ENCODE data around the gene CABP7.

Gene CABP7

GRCh38 chr22:29705651-29706050 is 14.2 kb upstream of the CABP7 start:
- no peak overlapping the region for H3K4me3 ChIP-seq
- no peak overlapping the region for H3K9ac ChIP-seq (ENCODE audit: insufficient read length)
- H3K36me3 ChIP-seq (ENCODE audit: insufficient read depth, low read length), result no peaks in the 10 kb centered on the region
- no peaks in the 10 kb centered on the region for H3K9me3 ChIP-seq (ENCODE audit: low read depth, low read length)
- TF ChIP-seq EZH2 (IDR thresholded peaks at IDR 0.05) (no peak), POLR2AphosphoS5 (IDR thresholded peaks at IDR 0.05; ENCODE audit: borderline replicate concordance, low read depth, low read length) (no peak), FOXP2 (optimal IDR thresholded peaks at IDR 0.05; ENCODE audit: control extremely low read depth, extremely low read length, insufficient read depth) (no peak)
- no peak overlapping the region for H3K27ac ChIP-seq
- DNase-seq (ENCODE audit: low read depth, low spot score), result no peak

GRCh38 chr22:29706486-29706885 is 13.3 kb upstream of the CABP7 start:
- no peak for DNase-seq (ENCODE audit: low read depth, low spot score)
- H3K27ac ChIP-seq, result no peak overlapping the region
- no peak for TF ChIP-seq FOXP2 (optimal IDR thresholded peaks at IDR 0.05; ENCODE audit: control extremely low read depth, extremely low read length, insufficient read depth)
- no peak for TF ChIP-seq EZH2 (IDR thresholded peaks at IDR 0.05)
- TF ChIP-seq POLR2AphosphoS5 (IDR thresholded peaks at IDR 0.05; ENCODE audit: borderline replicate concordance, low read depth, low read length), result no peak
- H3K9ac ChIP-seq (ENCODE audit: insufficient read length), result no peak overlapping the region
- no peaks in the 10 kb centered on the region for H3K9me3 ChIP-seq (ENCODE audit: low read depth, low read length)
- H3K36me3 ChIP-seq (ENCODE audit: insufficient read depth, low read length), result no peaks in the 10 kb centered on the region
- H3K4me3 ChIP-seq, result no peak overlapping the region

- no peaks in the 10 kb centered on the region for H3K9me3 ChIP-seq (ENCODE audit: low read depth, low read length)
- H3K9ac ChIP-seq (ENCODE audit: insufficient read length), result no peak overlapping the region
- no peaks in the 10 kb centered on the region for H3K36me3 ChIP-seq (ENCODE audit: insufficient read depth, low read length)
- H3K4me3 ChIP-seq, result no peak overlapping the region
- H3K27ac ChIP-seq, result no peak overlapping the region
- DNase-seq (ENCODE audit: low read depth, low spot score), result no peak
- no peak for TF ChIP-seq EZH2 (IDR thresholded peaks at IDR 0.05)
- TF ChIP-seq FOXP2 (optimal IDR thresholded peaks at IDR 0.05; ENCODE audit: control extremely low read depth, extremely low read length, insufficient read depth), result no peak
- no peak for TF ChIP-seq POLR2AphosphoS5 (IDR thresholded peaks at IDR 0.05; ENCODE audit: borderline replicate concordance, low read depth, low read length)
These were observed 12.8 kb upstream of the CABP7 start for GRCh38 chr22:29707010-29707409.

- TF ChIP-seq EZH2 (IDR thresholded peaks at IDR 0.05), result no peak
- TF ChIP-seq FOXP2 (optimal IDR thresholded peaks at IDR 0.05; ENCODE audit: control extremely low read depth, extremely low read length, insufficient read depth), result no peak
- no peak for TF ChIP-seq POLR2AphosphoS5 (IDR thresholded peaks at IDR 0.05; ENCODE audit: borderline replicate concordance, low read depth, low read length)
- H3K27ac ChIP-seq, result no peak overlapping the region
These were observed 12.3 kb upstream of the CABP7 start for GRCh38 chr22:29707471-29707870.

GRCh38 chr22:29710193-29710592 is 9.6 kb upstream of the CABP7 start:
- DNase-seq (ENCODE audit: low read depth, low spot score), result no peak
- no peak overlapping the region for H3K9ac ChIP-seq (ENCODE audit: insufficient read length)
- H3K9me3 ChIP-seq (ENCODE audit: low read depth, low read length), result no peaks in the 10 kb centered on the region
- TF ChIP-seq EZH2 (IDR thresholded peaks at IDR 0.05) (no peak), FOXP2 (optimal IDR thresholded peaks at IDR 0.05; ENCODE audit: control extremely low read depth, extremely low read length, insufficient read depth) (no peak), POLR2AphosphoS5 (IDR thresholded peaks at IDR 0.05; ENCODE audit: borderline replicate concordance, low read depth, low read length) (no peak)
- H3K27ac ChIP-seq, result no peak overlapping the region
- H3K4me3 ChIP-seq, result no peak overlapping the region
- no peaks in the 10 kb centered on the region for H3K36me3 ChIP-seq (ENCODE audit: insufficient read depth, low read length)

More at GRCh38 chr22:29707471-29707870, 12.3 kb upstream of the CABP7 start:
- Histone ChIP-seq H3K36me3 (ENCODE audit: insufficient read depth, low read length) (no peaks in the 10 kb centered on the region), H3K9me3 (ENCODE audit: low read depth, low read length) (no peaks in the 10 kb centered on the region), H3K4me3 (no peak overlapping the region), H3K9ac (ENCODE audit: insufficient read length) (no peak overlapping the region)
- DNase-seq (ENCODE audit: low read depth, low spot score), result no peak

GRCh38 chr22:29710922-29711593 is 8.7 kb upstream of the CABP7 start:
- Histone ChIP-seq H3K27ac (no peak overlapping the region), H3K9me3 (ENCODE audit: low read depth, low read length) (no peaks in the 10 kb centered on the region), H3K4me3 (no peak overlapping the region), H3K9ac (ENCODE audit: insufficient read length) (no peak overlapping the region), H3K36me3 (ENCODE audit: insufficient read depth, low read length) (no peaks in the 10 kb centered on the region)
- DNase-seq (ENCODE audit: low read depth, low spot score), result no peak
- TF ChIP-seq EZH2 (IDR thresholded peaks at IDR 0.05) (no peak), POLR2AphosphoS5 (IDR thresholded peaks at IDR 0.05; ENCODE audit: borderline replicate concordance, low read depth, low read length) (no peak), FOXP2 (optimal IDR thresholded peaks at IDR 0.05; ENCODE audit: control extremely low read depth, extremely low read length, insufficient read depth) (no peak)

- Histone ChIP-seq H3K36me3 (ENCODE audit: insufficient read depth, low read length) (no peaks in the 10 kb centered on the region), H3K27ac (no peak overlapping the region), H3K9ac (ENCODE audit: insufficient read length) (no peak overlapping the region), H3K9me3 (ENCODE audit: low read depth, low read length) (no peaks in the 10 kb centered on the region), H3K4me3 (no peak overlapping the region)
- no peak for TF ChIP-seq FOXP2 (optimal IDR thresholded peaks at IDR 0.05; ENCODE audit: control extremely low read depth, extremely low read length, insufficient read depth)
- no peak for TF ChIP-seq POLR2AphosphoS5 (IDR thresholded peaks at IDR 0.05; ENCODE audit: borderline replicate concordance, low read depth, low read length)
- no peak for DNase-seq (ENCODE audit: low read depth, low spot score)
These were observed 7.7 kb upstream of the CABP7 start for GRCh38 chr22:29712119-29712518.

GRCh38 chr22:29713156-29713727 is 6.6 kb upstream of the CABP7 start:
- TF ChIP-seq EZH2 (IDR thresholded peaks at IDR 0.05), result no peak
- no peak for TF ChIP-seq FOXP2 (optimal IDR thresholded peaks at IDR 0.05; ENCODE audit: control extremely low read depth, extremely low read length, insufficient read depth)
- TF ChIP-seq POLR2AphosphoS5 (IDR thresholded peaks at IDR 0.05; ENCODE audit: borderline replicate concordance, low read depth, low read length), result no peak
- DNase-seq (ENCODE audit: low read depth, low spot score), result no peak
- Histone ChIP-seq H3K9ac (ENCODE audit: insufficient read length) (no peak overlapping the region), H3K9me3 (ENCODE audit: low read depth, low read length) (no peaks in the 10 kb centered on the region), H3K4me3 (no peak overlapping the region), H3K27ac (no peak overlapping the region), H3K36me3 (ENCODE audit: insufficient read depth, low read length) (no peaks in the 10 kb centered on the region)
